IMR-90 (cell line): ENCODE measurements around the gene GLT8D2. TPM values are rescaled to one million over a fixed set of nuclear protein-coding genes. Genes with fewer than 3 reads are reported as not detected.

ENCODE experiments used
- ATAC-seq: fragments of 200-7000 bp; cut with Tn5 transposase; 2 replicates; pipeline ENCODE4 v1.9.1; 2020; ENCODE audit warnings: low read depth, mild to moderate bottlenecking, moderate library complexity
- BruUV-seq: library from RNA; stranded (reverse); fragments of 400-500 nt; replicated peaks from 2 replicates; lab custom pipeline; 2021; lab: Mats Ljungman, UMichigan
- CTCF ChIA-PET: fragments of 300-600 bp; formaldehyde crosslinking; extraction: SDS; loops from one replicate; lab custom pipeline; 2021; ENCODE audit warnings: antibody characterized with exemption; lab: Yijun Ruan, JAX
- POLR2A ChIA-PET: fragments of 300-600 bp; sonication (Branson Sonifier 250); formaldehyde crosslinking; loops from one replicate; lab custom pipeline; 2022; ENCODE audit warnings: antibody characterized with exemption; ENCODE audit not compliant: unreplicated experiment; lab: Charles Lee
- DNase-seq: peaks from one replicate; pipeline ENCODE4 v3.0.0; 2013
- H2AFZ ChIP-seq: replicated peaks from 2 replicates; pipeline ENCODE3; 2013; ENCODE audit warnings: low read length, mild to moderate bottlenecking; ENCODE audit not compliant: poor library complexity
- H2AK5ac ChIP-seq: 2 replicates; pipeline ENCODE4 v1.6.1; 2013; ENCODE audit warnings: low read depth, low read length, inconsistent platforms
- H2AK9ac ChIP-seq: replicated peaks from 2 replicates; pipeline ENCODE3; 2013; ENCODE audit warnings: mild to moderate bottlenecking, low read depth, low read length, moderate library complexity; ENCODE audit not compliant: poor library complexity
- H2BK120ac ChIP-seq: 2 replicates; pipeline ENCODE4 v1.6.1; 2013; ENCODE audit warnings: low read depth, low read length, inconsistent platforms
- H2BK15ac ChIP-seq: 3 replicates; pipeline ENCODE4 v1.6.1; 2013; ENCODE audit warnings: low read depth, low read length, inconsistent platforms
- H2BK20ac ChIP-seq: 2 replicates; pipeline ENCODE4 v1.6.1; 2013; ENCODE audit warnings: low read depth, mild to moderate bottlenecking, inconsistent platforms, low read length, moderate library complexity
- H2BK5ac ChIP-seq: 2 replicates; pipeline ENCODE4 v1.6.1; 2013; ENCODE audit warnings: mild to moderate bottlenecking, low read depth, low read length, inconsistent platforms; ENCODE audit not compliant: poor library complexity, severe bottlenecking
- H3K14ac ChIP-seq: replicated peaks from 2 replicates; pipeline ENCODE4 v1.6.1; 2013; ENCODE audit warnings: low read depth, low read length, inconsistent platforms
- H3K18ac ChIP-seq: 2 replicates; pipeline ENCODE4 v1.6.1; 2013; ENCODE audit warnings: low read depth, low read length, control low read depth
- H3K23ac ChIP-seq: 2 replicates; pipeline ENCODE4 v1.6.1; 2013; ENCODE audit warnings: low read depth, low read length, inconsistent platforms
- H3K27ac ChIP-seq: 2 replicates; pipeline ENCODE4 v1.5.1; 2013; ENCODE audit warnings: mild to moderate bottlenecking, control low read depth, low read length; ENCODE audit not compliant: insufficient read depth
- H3K27me3 ChIP-seq: 2 replicates; pipeline ENCODE4 v1.6.1; 2013; ENCODE audit warnings: low read length; ENCODE audit not compliant: control insufficient read depth, insufficient read depth
- H3K36me3 ChIP-seq: 2 replicates; pipeline ENCODE4 v1.6.1; 2013; ENCODE audit warnings: low read length, mixed read lengths; ENCODE audit not compliant: control insufficient read depth, insufficient read depth
- H3K4ac ChIP-seq: 2 replicates; pipeline ENCODE4 v1.6.1; 2013; ENCODE audit warnings: low read depth, low read length, inconsistent platforms
- H3K4me1 ChIP-seq: 2 replicates; pipeline ENCODE4 v1.6.1; 2013; ENCODE audit warnings: low read length, mixed read lengths; ENCODE audit not compliant: control insufficient read depth, insufficient read depth
- H3K4me2 ChIP-seq: 2 replicates; pipeline ENCODE4 v1.6.1; 2013; ENCODE audit warnings: low read depth, mild to moderate bottlenecking, control low read depth, low read length, moderate library complexity
- H3K4me3 ChIP-seq: 2 replicates; pipeline ENCODE4 v1.5.1; 2013; ENCODE audit warnings: low read depth, mild to moderate bottlenecking, control low read depth, low read length, moderate library complexity; ENCODE audit not compliant: insufficient read depth
- H3K56ac ChIP-seq: 2 replicates; pipeline ENCODE4 v1.6.1; 2013; ENCODE audit warnings: low read length, inconsistent platforms; ENCODE audit not compliant: insufficient read depth; ENCODE audit errors: extremely low read depth
- H3K79me1 ChIP-seq, 2 experiments: 2 replicates each; pipeline ENCODE4 v1.6.1; 2013; ENCODE audit warnings: low read length in 2 of 2, inconsistent platforms in 1 of 2, low read depth in 1 of 2
- H3K9ac ChIP-seq: 2 replicates; pipeline ENCODE4 v1.6.1; 2013; ENCODE audit warnings: low read depth, low read length, control low read depth
- H3K9me1 ChIP-seq: 2 replicates; pipeline ENCODE4 v1.6.1; 2013; ENCODE audit warnings: low read length, inconsistent platforms; ENCODE audit not compliant: insufficient read depth
- H3K9me3 ChIP-seq: 2 replicates; pipeline ENCODE4 v1.6.1; 2013; ENCODE audit warnings: low read length; ENCODE audit not compliant: control insufficient read depth, insufficient read depth
- H4K20me1 ChIP-seq: 2 replicates; pipeline ENCODE4 v1.6.1; 2013; ENCODE audit warnings: low read length, inconsistent platforms; ENCODE audit not compliant: insufficient read depth
- H4K5ac ChIP-seq: 2 replicates; pipeline ENCODE4 v1.6.1; 2013; ENCODE audit warnings: mild to moderate bottlenecking, low read depth, low read length, control low read depth
- H4K8ac ChIP-seq, 2 experiments: 2 replicates each; pipeline ENCODE4 v1.6.1; 2013; ENCODE audit warnings: low read depth in 2 of 2, low read length in 2 of 2, control low read depth in 1 of 2, inconsistent platforms in 1 of 2
- H4K91ac ChIP-seq: 2 replicates; pipeline ENCODE4 v1.6.1; 2013; ENCODE audit warnings: low read depth, low read length, inconsistent platforms; ENCODE audit not compliant: insufficient read depth
- BHLHE40 ChIP-seq: fragments of 150-350 bp; IDR thresholded peaks from 2 replicates; pipeline ENCODE4 v1.6.1; 2016; ENCODE audit warnings: mild to moderate bottlenecking, low read depth, low read length
- CEBPB ChIP-seq: IDR thresholded peaks from 2 replicates; pipeline ENCODE4 v1.6.1; 2012; ENCODE audit warnings: low read depth, low read length, improper control_type of control experiment
- CHD1 ChIP-seq: IDR thresholded peaks from 2 replicates; pipeline ENCODE4 v1.6.1; 2012; ENCODE audit warnings: low read depth, low read length, improper control_type of control experiment
- CTCF ChIP-seq: conservative IDR thresholded peaks from 2 replicates; pipeline ENCODE4 v1.5.1; 2012; ENCODE audit warnings: mild to moderate bottlenecking, low read depth, low read length, improper control_type of control experiment
- FOS ChIP-seq: fragments of 150-350 bp; IDR thresholded peaks from 2 replicates; pipeline ENCODE4 v1.6.1; 2016; ENCODE audit warnings: low read depth, low read length
- MAFK ChIP-seq: IDR thresholded peaks from 2 replicates; pipeline ENCODE4 v1.6.1; 2012; ENCODE audit warnings: low read depth, low read length, improper control_type of control experiment
- NFE2L2 ChIP-seq: fragments of 150-350 bp; IDR thresholded peaks from 2 replicates; pipeline ENCODE4 v1.6.1; 2016; ENCODE audit warnings: low read depth, mild to moderate bottlenecking, low read length
- RAD21 ChIP-seq: IDR thresholded peaks from 2 replicates; pipeline ENCODE4 v1.6.1; 2012; ENCODE audit warnings: low read length, improper control_type of control experiment
- RCOR1 ChIP-seq: IDR thresholded peaks from 2 replicates; pipeline ENCODE4 v1.6.1; 2012; ENCODE audit warnings: mild to moderate bottlenecking, low read length, improper control_type of control experiment; ENCODE audit not compliant: insufficient replicate concordance
- RFX5 ChIP-seq: IDR thresholded peaks from 2 replicates; pipeline ENCODE4 v1.8.0; 2012; ENCODE audit warnings: low read depth, mild to moderate bottlenecking, low read length, moderate library complexity
- SMC3 ChIP-seq: fragments of 150-350 bp; IDR thresholded peaks from 2 replicates; pipeline ENCODE4 v1.6.1; 2016; ENCODE audit warnings: low read depth, mild to moderate bottlenecking, antibody characterized with exemption, low read length, moderate library complexity
- USF2 ChIP-seq: fragments of 150-350 bp; IDR thresholded peaks from 2 replicates; pipeline ENCODE4 v1.6.1; 2017; ENCODE audit warnings: mild to moderate bottlenecking, antibody characterized with exemption, low read length, low read depth
- WGBS, 2 experiments: methylation state at CpG; one replicate each; pipeline versions ENCODE4 v1.1.5 to v1.1.7; 2013; ENCODE audit warnings: missing lambda C conversion rate in 2 of 2; ENCODE audit not compliant: insufficient read length in 1 of 2; ENCODE audit errors: extremely low coverage in 2 of 2; 5-methylcytosine and 5-hydroxymethylcytosine counted together
- dilution Hi-C: fragments of 300-500 bp; cut with HindIII; formaldehyde crosslinking; loops from one replicate; pipeline ENCODE4 v1.14.3; 2018; ENCODE audit warnings: low sequenced_read_pairs; ENCODE audit not compliant: unreplicated experiment
- in situ Hi-C: fragments of 300-500 bp; cut with MboI; formaldehyde crosslinking; loops from 3 replicates; pipeline ENCODE4 v1.14.3; 2019; ENCODE audit warnings: low sequenced_read_pairs, inconsistent platforms, mixed read lengths
- intact Hi-C: fragments of 100-400 bp; cut with micrococcal nuclease; formaldehyde crosslinking; loops from 2 replicates; pipeline ENCODE4 v1.10.0; 2022
- polyA plus RNA-seq, 3 experiments: library from polyadenylated mRNA; depleted of rRNA; stranded (reverse); fragments of >200 nt; gene quantifications; 2 replicates each; pipeline ENCODE4 v1.2.3, GENCODE V29; 2012; ENCODE audit warnings: low replicate concordance in 1 of 3
- total RNA-seq: library from RNA; depleted of rRNA; stranded (reverse); fragments of >200 nt; gene quantifications from 2 replicates; pipeline ENCODE4 v1.2.3, GENCODE V29; 2012

Gene GLT8D2
- total and polyA plus RNA-seq, 2 of the 4 experiments (the other 2 are of a cell fraction): 33.5 to 47.9 TPM

GRCh38 chr12:103960616-103961227 is 89.3 kb downstream of the GLT8D2 start:
- no peaks in the 10 kb centered on the region for H3K9me3 ChIP-seq
- H3K14ac ChIP-seq: no peak overlapping the region
- no peaks in the 10 kb centered on the region for H3K27me3 ChIP-seq
- H3K4me1 ChIP-seq: peaks cover 8% of the 10 kb centered on the region; the same call in 1 of the 2 replicates
- no peak overlapping the region for H3K18ac ChIP-seq
- no peak overlapping the region for H3K56ac ChIP-seq
- H3K79me1 ChIP-seq: peaks cover 17 to 50% of the 10 kb centered on the region in 2 experiments
- H3K4ac ChIP-seq: no peak overlapping the region
- H3K4me3 ChIP-seq: no peak overlapping the region
- no peak overlapping the region for H2AFZ ChIP-seq
- H2AK9ac ChIP-seq: no peak overlapping the region
- DNase-seq (no peak), ATAC-seq (no peak)
- BruUV-seq: no TSS peak
- H3K23ac ChIP-seq: no peak overlapping the region
- no peak for TF ChIP-seq CHD1
- TF ChIP-seq CTCF: no peak
- no peak for TF ChIP-seq SMC3
- no peak for TF ChIP-seq RAD21
- TF ChIP-seq BHLHE40: no peak
- TF ChIP-seq CEBPB: no peak
- no peak for TF ChIP-seq NFE2L2
- no peak for TF ChIP-seq MAFK
- no peak for TF ChIP-seq RFX5
- no peak for TF ChIP-seq FOS
- no peak for TF ChIP-seq RCOR1
- TF ChIP-seq USF2: no peak
- no peak overlapping the region for H2BK5ac ChIP-seq
- no peak overlapping the region for H4K91ac ChIP-seq
- no peak overlapping the region for H2BK15ac ChIP-seq
- no peak overlapping the region for H4K8ac ChIP-seq
- no peak overlapping the region for H3K4me2 ChIP-seq
- WGBS, 2 experiments: no CpG with 5 or more reads among the region's 7 CpGs
- H2AK5ac ChIP-seq: no peak overlapping the region
- no peak overlapping the region for H4K5ac ChIP-seq
- CTCF ChIA-PET: interaction anchor here (0.6 kb wide), 2 partner anchors 148 to 171 kb away, joined by 3 to 4 read pairs; no protein-coding TSS in a partner anchor
- H2BK20ac ChIP-seq: no peak overlapping the region
- in situ Hi-C loops (no loop called here), intact Hi-C loops (loop anchor here (10.0 kb wide), 1 partner anchor 324 kb away; no protein-coding TSS in a partner anchor), dilution Hi-C loops (no loop called here)
- H4K20me1 ChIP-seq: no peaks in the 10 kb centered on the region
- POLR2A ChIA-PET: interaction anchor here (0.6 kb wide), 1 partner anchor 153 kb away, joined by 3 read pairs; no protein-coding TSS in a partner anchor
- H3K36me3 ChIP-seq: no peaks in the 10 kb centered on the region
- no peak overlapping the region for H3K27ac ChIP-seq
- H2BK120ac ChIP-seq: no peak overlapping the region
- 0 out of 2 replicates have a peak, but pooled peaks cover 4% of the 10 kb centered on the region for H3K9me1 ChIP-seq
- H3K9ac ChIP-seq: no peak overlapping the region
